Measurements from ENCODE around the gene SLC6A12.

GRCh38 chr12:154058-154457 lies 59.9 kb downstream of the SLC6A12 start:
- no peak for TF ChIP-seq ESRRA (IDR thresholded peaks at IDR 0.05; ENCODE audit: borderline replicate concordance, low read depth)
- TF ChIP-seq TBL1XR1 (IDR thresholded peaks at IDR 0.05; ENCODE audit: low read length in 2 of 2): no peak
- no peak for TF ChIP-seq ZNF133 (CRISPR knock-in tag; IDR thresholded peaks at IDR 0.05)
- no peak for TF ChIP-seq ZC3H8 (IDR thresholded peaks at IDR 0.05)
- no peak for TF ChIP-seq CHD7 (IDR thresholded peaks at IDR 0.05; ENCODE audit: low read depth, low read length)
